KOPT-K1 (cell line): ENCODE measurements around the gene SYNGR1.
"Not testable (repeated sequence)": the region's sequence is repeated elsewhere in the genome, so short reads cannot be mapped to it uniquely, and the experiment has no call there.

Experiments used
- H3K27ac ChIP-seq: fragments of 200-600 bp; sonication (generic); 2 replicates; pipeline ENCODE4 v1.5.1; 2016; ENCODE audit warnings: antibody characterized with exemption, mild to moderate bottlenecking, low read depth, low read length; ENCODE audit not compliant: poor library complexity, severe bottlenecking
- H3K36me3 ChIP-seq: fragments of 200-600 bp; sonication (generic); 2 replicates; pipeline ENCODE4 v1.5.1; 2017; ENCODE audit warnings: antibody characterized with exemption, mild to moderate bottlenecking, low read length, moderate library complexity; ENCODE audit not compliant: insufficient read depth
- H3K9me3 ChIP-seq: fragments of 200-600 bp; sonication (generic); 2 replicates; pipeline ENCODE4 v1.5.1; 2017; ENCODE audit warnings: antibody characterized with exemption, low read length, mild to moderate bottlenecking; ENCODE audit not compliant: insufficient read depth, poor library complexity, severe bottlenecking

The SYNGR1 gene

DNA sequence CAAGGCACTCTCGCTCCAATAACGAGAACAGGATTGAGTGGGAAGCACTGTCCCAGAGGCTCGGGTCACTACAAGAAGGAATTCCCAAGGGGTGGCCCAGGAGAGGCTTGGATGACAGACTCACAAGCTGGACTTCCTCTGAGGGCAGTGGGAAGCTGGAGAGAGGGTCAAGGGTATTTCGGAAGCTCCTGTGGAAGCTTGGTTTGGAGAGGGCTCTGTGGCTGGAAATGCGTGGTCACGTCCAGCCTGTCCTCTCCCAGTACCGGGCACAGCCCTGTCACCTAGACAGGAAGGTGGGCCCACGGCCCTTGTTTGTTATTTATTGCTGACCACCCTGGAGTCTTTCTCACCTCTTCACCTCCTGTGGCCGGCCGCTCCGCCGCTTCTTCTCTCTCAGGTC, 5.3 kb downstream of the SYNGR1 start:
- no peak overlapping the region for H3K27ac ChIP-seq
- H3K36me3 ChIP-seq, result no peaks in the 10 kb centered on the region

DNA sequence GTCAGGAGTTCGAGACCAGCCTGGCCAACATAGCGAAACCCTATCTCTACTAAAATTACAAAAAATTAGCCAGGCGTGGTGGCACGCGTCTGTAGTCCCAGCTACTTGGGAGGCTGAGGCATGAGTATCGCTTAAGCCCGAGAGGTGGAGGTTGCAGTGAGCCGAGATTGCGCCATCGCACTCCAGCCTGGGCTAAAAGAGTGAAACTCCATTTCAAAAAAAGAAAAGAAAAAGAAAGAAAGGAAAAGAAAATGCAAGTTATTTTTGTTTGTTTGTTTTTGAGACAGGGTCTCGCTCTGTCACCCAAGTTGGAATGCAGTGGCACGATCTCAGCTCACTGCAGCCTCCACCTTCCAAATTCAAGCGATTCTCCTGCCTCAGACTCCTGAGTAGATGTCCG, 6.0 kb downstream of the SYNGR1 start:
- H3K9me3 ChIP-seq, H3K27ac ChIP-seq, H3K36me3 ChIP-seq: not testable (repeated sequence)

More for the DNA sequence above, 5.3 kb downstream of the SYNGR1 start:
- H3K9me3 ChIP-seq, result no peaks in the 10 kb centered on the region

DNA sequence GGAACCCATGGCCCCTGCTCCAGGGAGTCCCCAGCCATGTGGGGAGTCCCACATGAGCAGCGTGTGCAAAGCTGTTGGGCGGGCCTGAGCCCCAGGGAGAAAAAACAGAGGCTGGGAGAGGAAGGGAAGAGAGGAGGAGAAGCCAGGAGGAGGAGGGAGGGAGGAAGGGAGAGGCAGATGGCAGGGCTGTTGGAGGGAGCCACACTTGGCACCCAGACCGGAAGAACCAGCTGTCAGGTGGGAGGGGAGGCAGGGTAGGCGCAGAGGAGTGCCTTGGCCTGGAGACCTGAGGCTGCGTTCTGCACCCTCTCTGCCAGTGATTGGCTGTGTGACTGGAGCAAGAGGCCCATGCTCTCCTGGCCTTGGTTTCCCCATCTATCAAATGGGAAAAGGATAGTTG, 6.7 kb downstream of the SYNGR1 start:
- H3K36me3 ChIP-seq, result no peaks in the 10 kb centered on the region
- no peak overlapping the region for H3K27ac ChIP-seq
- no peaks in the 10 kb centered on the region for H3K9me3 ChIP-seq

DNA sequence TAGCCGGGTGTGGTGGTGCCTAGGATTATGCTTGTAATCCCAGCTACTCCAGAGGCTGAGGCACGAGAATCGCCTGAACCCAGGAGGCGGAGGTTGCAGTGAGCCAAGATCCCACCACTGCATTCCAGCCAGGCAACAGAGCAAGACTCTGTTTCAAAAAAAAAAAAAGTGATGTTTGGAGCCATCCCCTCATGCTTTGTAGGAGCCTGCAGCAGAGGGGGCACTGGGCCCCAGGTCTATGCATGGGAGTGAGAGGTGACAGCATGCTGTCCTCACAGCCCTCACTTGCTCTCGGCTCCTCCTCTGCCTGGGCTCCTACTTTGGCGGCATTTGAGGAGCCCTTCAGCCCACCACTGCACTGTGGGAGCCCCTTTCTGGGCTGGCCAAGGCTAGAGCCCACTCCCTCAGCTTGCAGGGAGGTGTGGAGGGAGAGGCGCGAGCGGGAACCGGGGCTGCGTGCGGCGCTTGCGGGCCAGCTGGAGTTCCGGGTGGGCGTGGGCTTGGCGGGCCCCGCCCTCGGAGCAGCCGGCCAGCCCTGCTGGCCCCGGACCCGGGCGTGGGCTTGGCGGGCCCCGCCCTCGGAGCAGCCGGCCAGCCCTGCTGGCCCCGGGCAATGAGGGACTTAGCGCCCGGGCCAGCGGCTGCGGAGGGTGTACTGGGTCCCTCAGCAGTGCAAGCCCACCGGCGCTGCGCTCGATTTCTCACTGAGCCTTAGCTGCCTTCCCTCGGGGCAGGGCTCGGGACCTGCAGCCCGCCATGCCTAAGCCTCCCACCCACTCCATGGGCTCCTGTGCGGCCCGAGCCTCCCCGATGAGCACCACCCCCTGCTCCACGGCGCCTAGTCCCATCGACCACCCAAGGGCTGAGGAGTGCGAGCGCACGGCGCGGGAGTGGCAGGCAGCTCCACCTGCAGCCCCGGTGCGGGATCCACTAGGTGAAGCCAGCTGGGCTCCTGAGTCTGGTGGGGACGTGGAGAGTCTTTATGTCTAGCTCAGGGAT, 7.6 kb downstream of the SYNGR1 start:
- not testable (repeated sequence) for H3K9me3 ChIP-seq, H3K36me3 ChIP-seq, H3K27ac ChIP-seq

DNA sequence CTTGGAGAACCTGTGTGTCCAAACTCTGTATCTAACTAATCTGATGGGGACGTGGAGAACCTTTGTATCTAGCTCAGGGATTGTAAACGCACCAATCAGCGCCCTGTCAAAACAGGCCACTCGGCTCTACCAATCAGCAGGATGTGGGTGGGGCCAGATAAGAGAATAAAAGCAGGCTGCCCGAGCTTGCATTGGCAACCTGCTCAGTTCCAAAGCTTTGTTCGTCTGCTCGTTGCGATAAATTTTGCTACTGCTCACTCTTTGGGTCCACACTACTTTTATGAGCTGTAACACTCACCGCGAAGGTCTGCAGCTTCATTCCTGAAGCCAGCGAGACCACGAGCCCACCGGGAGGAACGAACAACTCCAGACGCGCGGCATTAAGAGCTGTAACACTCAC, 8.4 kb downstream of the SYNGR1 start:
- not testable (repeated sequence) for H3K27ac ChIP-seq, H3K9me3 ChIP-seq, H3K36me3 ChIP-seq

DNA sequence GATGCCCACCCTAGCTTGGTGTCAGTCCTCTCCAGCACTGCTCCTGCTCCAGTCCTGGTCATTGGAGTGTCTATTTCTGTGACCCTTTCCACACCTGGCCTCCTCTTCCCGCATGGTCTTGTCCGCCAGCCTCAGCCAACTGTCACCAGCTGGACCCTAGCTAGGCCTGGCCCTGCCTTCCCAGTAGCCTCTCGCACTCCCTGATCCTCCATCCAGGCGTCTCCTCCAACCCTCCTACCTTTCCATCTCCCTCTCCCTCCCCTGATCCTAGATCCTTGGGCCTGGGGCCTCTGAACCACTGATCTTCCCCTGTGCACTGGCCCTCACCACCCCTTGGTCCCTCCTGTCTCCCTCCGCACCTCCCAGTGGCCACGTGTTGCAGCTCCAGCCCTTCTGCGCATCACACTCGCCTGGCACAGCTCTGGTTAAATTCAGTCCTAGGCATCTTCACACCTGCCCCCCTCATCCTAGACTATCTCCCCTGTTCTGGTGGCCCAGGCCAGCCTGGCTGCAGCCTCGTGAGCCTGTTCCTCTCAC, 9.9 kb downstream of the SYNGR1 start:
- no peak overlapping the region for H3K27ac ChIP-seq
- H3K36me3 ChIP-seq, result no peaks in the 10 kb centered on the region
- no peaks in the 10 kb centered on the region for H3K9me3 ChIP-seq

DNA sequence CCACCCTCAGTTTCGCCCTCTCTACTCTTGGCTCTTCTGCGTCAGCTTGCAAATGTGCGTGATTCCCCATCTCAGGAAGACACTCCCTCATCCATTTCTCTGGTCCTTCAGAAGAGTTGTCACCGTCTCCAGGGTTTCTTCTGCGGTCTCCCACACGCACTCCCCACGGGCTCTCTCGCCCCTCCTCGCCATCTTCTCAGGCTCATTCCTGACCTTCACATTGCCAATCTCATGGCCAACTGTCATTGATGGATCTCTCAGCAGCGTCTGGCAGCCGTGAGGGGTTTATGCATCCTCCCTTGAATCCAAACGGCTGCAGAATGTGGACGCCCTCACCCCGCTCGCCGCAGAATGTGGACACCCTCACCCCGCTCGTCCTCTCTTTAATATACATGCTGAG, 10.5 kb downstream of the SYNGR1 start:
- Histone ChIP-seq H3K9me3 (no peaks in the 10 kb centered on the region), H3K36me3 (no peaks in the 10 kb centered on the region), H3K27ac (no peak overlapping the region)

DNA sequence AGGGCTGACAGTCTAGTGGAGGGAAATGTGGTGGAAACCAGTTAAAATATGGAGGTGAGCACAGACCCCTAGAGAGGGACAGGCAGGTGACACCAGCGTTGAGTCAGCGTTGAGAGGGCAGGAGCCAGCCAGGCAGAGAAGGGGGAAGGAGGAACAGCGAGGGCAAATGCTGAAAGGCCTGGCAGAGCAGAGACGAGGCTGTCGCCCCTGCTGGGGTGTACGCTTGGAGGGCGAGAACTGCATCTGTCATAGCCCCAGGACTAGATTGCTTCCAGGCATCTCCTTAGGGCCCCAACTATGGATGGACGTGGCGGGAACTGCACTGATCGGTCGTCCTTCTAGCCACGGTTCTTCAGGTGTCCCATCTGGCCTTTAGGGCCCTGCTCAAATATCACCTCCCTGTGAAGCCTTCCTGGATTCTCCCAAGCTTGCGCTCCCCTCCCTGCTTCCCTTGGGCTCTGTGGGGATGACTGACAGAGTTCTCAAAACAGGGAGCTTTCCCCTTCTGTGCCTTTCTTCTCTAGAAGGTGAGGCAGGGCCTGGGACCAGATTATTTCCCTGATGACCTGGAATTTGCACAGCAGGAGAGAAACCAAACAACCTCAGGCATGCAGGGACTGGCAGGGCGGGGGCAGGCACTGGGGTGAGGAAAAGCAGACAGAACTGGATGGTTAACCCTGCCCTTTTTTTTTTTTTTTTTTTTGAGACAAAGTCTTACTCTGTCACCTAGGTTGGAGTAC, 11.1 kb downstream of the SYNGR1 start:
- Histone ChIP-seq H3K9me3 (no peaks in the 10 kb centered on the region), H3K27ac (no peak overlapping the region), H3K36me3 (no peaks in the 10 kb centered on the region)

DNA sequence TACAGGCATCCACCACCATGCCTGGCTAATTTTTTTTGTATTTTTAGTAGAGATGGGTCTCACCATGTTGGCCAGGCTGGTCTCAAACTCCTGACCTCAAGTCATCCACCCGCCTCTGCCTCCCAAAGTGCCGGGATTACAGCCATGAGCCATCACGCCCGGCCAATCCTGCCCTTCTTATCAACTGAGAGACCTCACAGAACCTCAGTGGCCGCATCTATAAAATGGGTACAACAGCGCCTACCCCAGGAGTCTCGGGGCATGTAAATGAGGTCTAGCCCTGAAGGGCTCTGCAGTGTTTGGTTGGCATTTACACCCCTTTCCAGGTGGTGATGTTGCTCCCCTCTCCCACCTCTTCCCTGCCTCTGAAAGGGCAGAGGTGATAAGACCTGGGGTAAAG, 11.7 kb downstream of the SYNGR1 start:
- H3K36me3 ChIP-seq, result no peaks in the 10 kb centered on the region
- H3K9me3 ChIP-seq, result no peaks in the 10 kb centered on the region
- no peak overlapping the region for H3K27ac ChIP-seq

DNA sequence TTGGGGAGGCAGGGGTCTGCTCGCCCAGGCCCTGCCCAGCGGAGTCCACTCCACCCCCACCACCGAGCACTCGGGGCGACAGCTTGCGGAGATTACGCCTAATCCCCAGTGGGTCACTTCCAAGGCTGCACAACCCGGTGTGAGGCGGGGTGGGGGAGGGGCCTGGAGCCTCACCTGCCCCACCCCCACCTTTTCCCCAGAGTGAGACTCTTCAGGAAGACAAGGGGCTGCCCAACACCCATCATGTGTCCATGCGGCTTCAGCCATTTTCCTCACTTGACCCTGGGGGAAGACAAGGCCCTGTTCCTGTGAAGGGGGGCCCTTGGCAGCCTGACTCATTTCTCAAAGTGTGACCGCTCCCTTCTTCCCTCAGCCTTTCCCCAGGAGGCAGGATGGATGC, 12.5 kb downstream of the SYNGR1 start:
- no peak overlapping the region for H3K27ac ChIP-seq
- H3K9me3 ChIP-seq, result no peaks in the 10 kb centered on the region

DNA sequence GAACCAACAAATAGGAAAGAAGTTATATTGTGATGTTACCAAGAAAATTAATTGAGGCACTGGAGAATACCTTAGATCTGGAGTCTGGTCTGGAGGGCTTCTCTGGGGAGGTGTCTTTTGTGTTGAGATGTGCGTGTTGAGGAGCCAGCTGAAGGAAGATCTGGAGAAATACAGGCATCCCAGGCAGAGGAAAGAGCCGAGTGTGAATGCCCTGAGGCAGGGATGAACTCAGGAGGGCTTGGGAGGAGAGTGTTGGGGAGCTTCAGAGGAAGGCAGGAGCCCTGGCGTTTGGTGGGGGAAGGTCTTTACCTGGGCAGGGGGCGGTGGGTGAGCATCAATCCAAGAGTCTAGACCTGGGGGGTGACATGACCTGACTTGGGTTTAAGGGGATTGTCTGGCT, 13.1 kb downstream of the SYNGR1 start:
- no peaks in the 10 kb centered on the region for H3K36me3 ChIP-seq
- H3K9me3 ChIP-seq, result no peaks in the 10 kb centered on the region
- no peak overlapping the region for H3K27ac ChIP-seq

More for the DNA sequence above, 12.5 kb downstream of the SYNGR1 start:
- no peaks in the 10 kb centered on the region for H3K36me3 ChIP-seq

DNA sequence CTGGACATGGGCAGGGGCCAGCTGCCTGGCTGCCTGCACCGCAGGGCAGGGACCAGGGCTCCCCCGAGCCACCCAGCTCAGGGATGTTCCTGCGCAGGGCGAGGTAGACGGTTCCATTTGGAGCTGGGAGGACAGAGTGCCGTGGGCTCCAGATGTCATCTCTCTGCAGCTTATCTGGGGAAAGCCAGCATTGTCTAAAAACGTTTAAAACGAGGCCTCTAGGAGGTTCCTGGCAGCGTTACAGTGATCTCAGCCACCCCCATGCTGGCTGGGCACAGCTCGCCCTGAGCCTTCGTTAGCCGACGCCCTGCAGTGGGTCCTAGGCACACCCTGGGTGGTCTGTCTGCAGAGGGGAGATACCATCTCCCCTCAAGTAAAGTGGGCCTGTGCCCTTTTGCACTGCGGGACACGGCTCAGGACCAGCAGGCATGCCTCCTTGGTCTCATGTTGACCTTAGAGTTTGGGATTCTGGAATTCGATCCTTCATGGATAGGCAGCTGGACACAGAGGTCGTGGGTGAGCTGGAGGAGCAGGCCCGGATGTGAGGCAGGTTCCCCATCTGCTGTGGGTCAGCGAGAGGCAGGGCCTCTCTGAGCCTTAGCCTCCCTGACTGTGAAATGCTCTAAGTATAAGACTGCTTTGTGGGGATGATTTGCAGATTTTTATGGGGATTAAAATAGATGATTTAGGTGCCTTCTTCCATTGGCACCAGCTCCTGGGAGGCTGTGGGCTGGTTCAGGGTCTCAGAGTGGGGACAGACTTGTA, 14.1 kb downstream of the SYNGR1 start:
- no peaks in the 10 kb centered on the region for H3K9me3 ChIP-seq

DNA sequence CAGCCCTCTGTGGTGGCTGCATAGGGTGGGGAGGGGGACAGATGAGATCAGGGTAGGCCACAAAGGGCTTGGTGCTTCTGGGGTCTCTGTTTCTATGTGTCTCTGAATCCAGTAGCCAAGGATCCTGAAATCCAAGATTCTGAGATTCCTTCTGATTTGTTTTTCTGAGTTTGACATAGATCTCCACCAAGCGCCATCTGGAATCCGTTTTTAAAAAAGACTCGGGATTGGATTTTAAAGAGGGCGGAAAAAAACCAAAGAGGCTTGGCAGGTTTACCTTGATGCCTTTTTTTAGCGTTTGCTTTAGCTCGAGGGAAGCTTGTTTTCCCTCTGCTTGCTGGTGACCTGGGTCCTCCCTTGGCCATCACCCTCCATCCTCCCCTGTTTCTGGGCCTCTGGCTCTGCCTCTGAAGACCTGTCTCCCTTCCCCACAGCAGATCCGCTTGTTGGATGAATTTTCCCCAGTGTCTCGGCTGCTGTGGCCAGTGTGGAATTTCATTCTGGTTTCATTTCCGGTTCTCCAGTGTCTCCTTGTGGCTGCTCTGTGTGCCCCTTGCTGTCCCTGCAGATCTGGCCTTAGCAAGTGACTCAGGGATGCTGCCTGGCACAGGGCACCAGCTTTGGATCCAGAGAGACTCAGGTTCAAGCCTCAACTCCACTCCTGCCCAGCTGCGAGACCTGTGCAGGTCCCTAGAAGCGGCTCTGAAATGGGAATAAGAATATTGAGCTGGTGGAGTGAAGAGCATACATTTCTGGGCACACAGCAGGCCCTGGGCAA, 15.1 kb downstream of the SYNGR1 start:
- Histone ChIP-seq H3K9me3 (no peaks in the 10 kb centered on the region), H3K36me3 (no peaks in the 10 kb centered on the region), H3K27ac (no peak overlapping the region)

More for the DNA sequence above, 14.1 kb downstream of the SYNGR1 start:
- Histone ChIP-seq H3K27ac (no peak overlapping the region), H3K36me3 (no peaks in the 10 kb centered on the region)

DNA sequence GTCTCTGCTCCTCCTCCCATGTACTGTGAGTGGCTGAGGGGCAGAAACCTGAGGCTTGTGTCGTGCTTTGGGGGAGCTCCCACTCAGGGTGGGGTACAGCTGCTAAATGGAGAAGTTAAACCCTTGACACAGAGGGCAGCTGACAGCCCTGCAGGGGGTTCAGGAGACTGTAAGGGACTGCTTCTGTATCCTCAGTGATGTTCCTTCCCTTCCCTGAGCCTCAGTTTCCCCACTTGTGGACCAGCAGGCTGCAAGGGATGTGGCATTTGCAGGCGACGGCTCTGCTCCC, 15.6 kb downstream of the SYNGR1 start:
- no peak overlapping the region for H3K27ac ChIP-seq
- no peaks in the 10 kb centered on the region for H3K36me3 ChIP-seq
- H3K9me3 ChIP-seq, result no peaks in the 10 kb centered on the region
